Effector memory CD8-positive, alpha-beta T cell (primary cell): ENCODE data around the gene TNFAIP3.
A peak's percentile ranks its signal among the peaks of the same experiment; 100 is the strongest.

ENCODE experiments used
- ATAC-seq: fragments of 150-1000 bp; cut with Tn5 transposase; replicated peaks from 2 replicates; pipeline ENCODE4 v1.10.0; 2021; ENCODE audit warnings: mild to moderate bottlenecking, moderate library complexity
- DNase-seq, 3 experiments: peaks; one replicate each; pipeline ENCODE4 v3.0.0; 2021
- H3K27ac Mint-ChIP-seq, 2 donors: one replicate each; pipeline ENCODE4 v1.8.0; 2022; ENCODE audit warnings: mild to moderate bottlenecking in 2 of 2, mixed read lengths in 2 of 2, moderate library complexity in 2 of 2
- H3K27me3 Mint-ChIP-seq, 2 donors: one replicate each; pipeline ENCODE4 v1.8.0; 2022; ENCODE audit warnings: mixed read lengths in 2 of 2
- H3K36me3 Mint-ChIP-seq: one replicate; pipeline ENCODE4 v1.8.0; 2022; ENCODE audit warnings: mild to moderate bottlenecking, moderate library complexity, mixed read lengths; ENCODE audit not compliant: insufficient read depth
- H3K4me1 Mint-ChIP-seq, 2 donors: one replicate each; pipeline ENCODE4 v1.8.0; 2022; ENCODE audit warnings: low read depth in 2 of 2, mixed read lengths in 2 of 2
- H3K4me3 Mint-ChIP-seq, 2 donors: one replicate each; pipeline ENCODE4 v1.8.0; 2022; ENCODE audit warnings: mild to moderate bottlenecking in 2 of 2, mixed read lengths in 2 of 2, moderate library complexity in 2 of 2
- H3K9me3 Mint-ChIP-seq, 2 donors: one replicate each; pipeline ENCODE4 v1.8.0; 2022; ENCODE audit warnings: mixed read lengths in 2 of 2

TNFAIP3 gene

GRCh38 chr6:137862419-137863090 is 4.5 kb upstream of the TNFAIP3 start:
- Mint-ChIP-seq H3K36me3 (peaks cover 28% of the 10 kb centered on the region), H3K27ac (peak overlapping the region in 1 of 2 donors; percentile 59), H3K9me3 (no peaks in the 10 kb centered on the region), H3K27me3 (no peaks in the 10 kb centered on the region), H3K4me3 (no peak overlapping the region), H3K4me1 (peaks cover 8 to 13% of the 10 kb centered on the region in 2 donors)
- DNase-seq (no peak), ATAC-seq (no peak)

- no peaks in the 10 kb centered on the region for H3K27me3 Mint-ChIP-seq
- H3K27ac Mint-ChIP-seq: no peak overlapping the region
- peaks cover 10 to 16% of the 10 kb centered on the region in 2 donors for H3K4me1 Mint-ChIP-seq
- H3K4me3 Mint-ChIP-seq: no peak overlapping the region
- no peak for DNase-seq
- no peaks in the 10 kb centered on the region for H3K9me3 Mint-ChIP-seq
- H3K36me3 Mint-ChIP-seq: peaks cover 32% of the 10 kb centered on the region
- no peak for ATAC-seq
These were observed 3.8 kb upstream of the TNFAIP3 start for GRCh38 chr6:137863091-137863797.

GRCh38 chr6:137864812-137865508 is 2.1 kb upstream of the TNFAIP3 start:
- DNase-seq (no peak), ATAC-seq (no peak)
- Mint-ChIP-seq H3K36me3 (peaks cover 49% of the 10 kb centered on the region), H3K27ac (peak overlapping the region; percentile 97 to 100), H3K27me3 (no peaks in the 10 kb centered on the region), H3K4me1 (peaks cover 24 to 32% of the 10 kb centered on the region in 2 donors), H3K9me3 (no peaks in the 10 kb centered on the region), H3K4me3 (no peak overlapping the region)

GRCh38 chr6:137866200-137866913 is 702 bp upstream of the TNFAIP3 start:
- H3K9me3 Mint-ChIP-seq: no peaks in the 10 kb centered on the region
- DNase-seq: no peak
- H3K4me1 Mint-ChIP-seq: peaks cover 34 to 45% of the 10 kb centered on the region in 2 donors
- ATAC-seq: peak; percentile 30
- H3K4me3 Mint-ChIP-seq: peak overlapping the region; percentile 79 to 95
- no peaks in the 10 kb centered on the region for H3K27me3 Mint-ChIP-seq
- peak overlapping the region; percentile 97 to 100 for H3K27ac Mint-ChIP-seq
- H3K36me3 Mint-ChIP-seq: peaks cover 63% of the 10 kb centered on the region

GRCh38 chr6:137867685-137868509 is 838 bp downstream of the TNFAIP3 start:
- H3K27me3 Mint-ChIP-seq: no peaks in the 10 kb centered on the region
- H3K4me1 Mint-ChIP-seq: peaks cover 46 to 57% of the 10 kb centered on the region in 2 donors
- H3K27ac Mint-ChIP-seq: peak overlapping the region; percentile 97 to 100
- ATAC-seq (no peak), DNase-seq (peak; percentile 55 to 58 (median 57))
- H3K9me3 Mint-ChIP-seq: no peaks in the 10 kb centered on the region
- H3K4me3 Mint-ChIP-seq: peak overlapping the region; percentile 79 to 95
- H3K36me3 Mint-ChIP-seq: peaks cover 75% of the 10 kb centered on the region

- H3K36me3 Mint-ChIP-seq: peaks cover 86% of the 10 kb centered on the region
- H3K27ac Mint-ChIP-seq: peak overlapping the region; percentile 97 to 100
- DNase-seq (peak in 2 of 3 experiments; percentile 27 to 42), ATAC-seq (no peak)
- no peaks in the 10 kb centered on the region for H3K27me3 Mint-ChIP-seq
- peak overlapping the region; percentile 79 to 95 for H3K4me3 Mint-ChIP-seq
- H3K4me1 Mint-ChIP-seq: peaks cover 53 to 68% of the 10 kb centered on the region in 2 donors
- no peaks in the 10 kb centered on the region for H3K9me3 Mint-ChIP-seq
These were observed 1.9 kb downstream of the TNFAIP3 start for GRCh38 chr6:137868721-137869548.

GRCh38 chr6:137869549-137870307 is 2.7 kb downstream of the TNFAIP3 start:
- peak overlapping the region; percentile 97 to 100 for H3K27ac Mint-ChIP-seq
- H3K4me1 Mint-ChIP-seq: peaks cover 54 to 69% of the 10 kb centered on the region in 2 donors
- ATAC-seq: no peak
- peak overlapping the region; percentile 79 to 95 for H3K4me3 Mint-ChIP-seq
- DNase-seq: peak in 2 of 3 experiments; percentile 21 to 37
- H3K27me3 Mint-ChIP-seq: no peaks in the 10 kb centered on the region
- H3K36me3 Mint-ChIP-seq: peaks cover 92% of the 10 kb centered on the region
- H3K9me3 Mint-ChIP-seq: no peaks in the 10 kb centered on the region

- peaks cover 95% of the 10 kb centered on the region for H3K36me3 Mint-ChIP-seq
- peak overlapping the region; percentile 97 to 100 for H3K27ac Mint-ChIP-seq
- ATAC-seq (no peak), DNase-seq (peak in 2 of 3 experiments; percentile 20 to 33)
- peak overlapping the region; percentile 79 to 95 for H3K4me3 Mint-ChIP-seq
- H3K9me3 Mint-ChIP-seq: no peaks in the 10 kb centered on the region
- peaks cover 59 to 74% of the 10 kb centered on the region in 2 donors for H3K4me1 Mint-ChIP-seq
- H3K27me3 Mint-ChIP-seq: no peaks in the 10 kb centered on the region
These were observed 3.2 kb downstream of the TNFAIP3 start for GRCh38 chr6:137870308-137870644.

- DNase-seq (peak; percentile 48 to 65 (median 53)), ATAC-seq (peak; percentile 4)
- H3K27ac Mint-ChIP-seq: peak overlapping the region; percentile 97 to 100
- no peaks in the 10 kb centered on the region for H3K9me3 Mint-ChIP-seq
- peak overlapping the region; percentile 79 to 95 for H3K4me3 Mint-ChIP-seq
- no peaks in the 10 kb centered on the region for H3K27me3 Mint-ChIP-seq
- H3K4me1 Mint-ChIP-seq: peaks cover 61 to 72% of the 10 kb centered on the region in 2 donors
- H3K36me3 Mint-ChIP-seq: peaks cover 100% of the 10 kb centered on the region
These were observed 3.7 kb downstream of the TNFAIP3 start for GRCh38 chr6:137870744-137871247.

- peak in 2 of 3 experiments; percentile 33 to 44 for DNase-seq
- H3K4me3 Mint-ChIP-seq: peak overlapping the region; percentile 79 to 95
These were observed 4.2 kb downstream of the TNFAIP3 start for GRCh38 chr6:137871291-137871690.

GRCh38 chr6:137871831-137872454 is 4.9 kb downstream of the TNFAIP3 start:
- H3K4me3 Mint-ChIP-seq: peak overlapping the region; percentile 79 to 95
- peaks cover 100% of the 10 kb centered on the region for H3K36me3 Mint-ChIP-seq
- no peak for ATAC-seq
- peaks cover 54 to 63% of the 10 kb centered on the region in 2 donors for H3K4me1 Mint-ChIP-seq
- H3K27ac Mint-ChIP-seq: peak overlapping the region; percentile 97 to 100
- H3K9me3 Mint-ChIP-seq: no peaks in the 10 kb centered on the region
- no peaks in the 10 kb centered on the region for H3K27me3 Mint-ChIP-seq
- no peak for DNase-seq

More at GRCh38 chr6:137871291-137871690, 4.2 kb downstream of the TNFAIP3 start:
- Mint-ChIP-seq H3K4me1 (peaks cover 57 to 67% of the 10 kb centered on the region in 2 donors), H3K36me3 (peaks cover 100% of the 10 kb centered on the region), H3K27ac (peak overlapping the region; percentile 97 to 100), H3K27me3 (no peaks in the 10 kb centered on the region), H3K9me3 (no peaks in the 10 kb centered on the region)
- ATAC-seq: no peak
